K562 (cell line): ENCODE measurements around the gene HEATR9. TPM values are rescaled to one million over a fixed set of nuclear protein-coding genes. Genes with fewer than 3 reads are reported as not detected.

Source experiments
- BRD4 ChIP-seq: fragments of 200-600 bp; sonication (generic); IDR thresholded peaks from 2 replicates; pipeline ENCODE4 v1.6.1; 2017; ENCODE audit warnings: inconsistent platforms
- DMBX1 ChIP-seq: fragments of 250-450 bp; sonication (Bioruptor Pico); IDR thresholded peaks from 2 replicates; pipeline ENCODE4 v1.8.0; 2022; ENCODE audit warnings: inconsistent platforms, mild to moderate bottlenecking, moderate library complexity, borderline replicate concordance
- EGR1 ChIP-seq: fragments of 450-650 bp; conservative IDR thresholded peaks from 2 replicates; pipeline ENCODE4 v1.6.1; 2017; ENCODE audit warnings: mild to moderate bottlenecking
- HMBOX1 ChIP-seq: sonication (generic); IDR thresholded peaks from 2 replicates; pipeline ENCODE4 v1.6.1; 2016
- KDM2B ChIP-seq: fragments of 250-450 bp; sonication (Bioruptor Pico); IDR thresholded peaks from 2 replicates; pipeline ENCODE4 v1.8.0; 2021; ENCODE audit warnings: mild to moderate bottlenecking, moderate library complexity
- MGA ChIP-seq: fragments of 450-650 bp; IDR thresholded peaks from 2 replicates; pipeline ENCODE4 v1.6.1; 2016; ENCODE audit warnings: mild to moderate bottlenecking, moderate library complexity
- MTA2 ChIP-seq: fragments of 450-650 bp; IDR thresholded peaks from 2 replicates; pipeline ENCODE4 v1.6.1; 2016; ENCODE audit warnings: low read depth
- MYNN ChIP-seq, 2 experiments: sonication (generic); formaldehyde crosslinking in 1 of 2; IDR thresholded peaks; 2 replicates each; pipeline versions ENCODE4 v1.5.0 to v1.6.1; 2016 to 2020; ENCODE audit warnings: antibody characterized with exemption in 1 of 2, missing genetic modification reagents in 1 of 2
- NKRF ChIP-seq: fragments of 450-650 bp; IDR thresholded peaks from 2 replicates; pipeline ENCODE4 v1.6.1; 2016; ENCODE audit warnings: borderline replicate concordance
- ZNF174 ChIP-seq: fragments of 250-450 bp; sonication (Bioruptor Pico); IDR thresholded peaks from 2 replicates; pipeline ENCODE4 v1.4.0; 2020; ENCODE audit warnings: mild to moderate bottlenecking
- ZNF212 ChIP-seq: fragments of 450-650 bp; formaldehyde crosslinking; IDR thresholded peaks from 2 replicates; pipeline ENCODE4 v1.4.0; 2020; ENCODE audit warnings: mild to moderate bottlenecking
- ZNF311 ChIP-seq: fragments of 250-450 bp; sonication (Bioruptor Pico); IDR thresholded peaks from 2 replicates; pipeline ENCODE4 v1.4.0; 2020; ENCODE audit warnings: mild to moderate bottlenecking, moderate library complexity
- ZNF668 ChIP-seq: fragments of 250-450 bp; sonication (Bioruptor Pico); IDR thresholded peaks from 2 replicates; pipeline ENCODE4 v1.8.0; 2022; ENCODE audit warnings: mild to moderate bottlenecking, inconsistent platforms
- polyA plus RNA-seq, 8 experiments: library from polyadenylated mRNA; depleted of rRNA in 4 of 8; stranded (reverse) in 5 of 8; unstranded in 3 of 8; fragments of >200 nt; fragmentation: Nextera tagmentation in 2 of 8; fragmentation: Illumina TruSeq in 1 of 8; extraction: Ambion mirVana in 2 of 8; extraction: Trizol in 1 of 8; gene quantifications; 2 replicates each; pipeline versions ENCODE4 v1.2.1 to v1.2.3, GENCODE V29; 2011 to 2014; ENCODE audit warnings: inconsistent platforms in 1 of 8, missing spikeins in 1 of 8
- total RNA-seq, 7 experiments: library from RNA; depleted of rRNA in 6 of 7; stranded (reverse); fragments of >200 nt in 6 of 7; fragmentation: Illumina TruSeq in 2 of 7; extraction: Trizol in 2 of 7; gene quantifications; 2 replicates each; pipeline versions ENCODE4 v1.2.1 to v1.2.3, GENCODE V29; 2011 to 2021; ENCODE audit warnings: low replicate concordance in 1 of 7

The HEATR9 gene
- total and polyA plus RNA-seq, 9 of the 15 experiments (the other 6 are each of a cell fraction or from before 2014, with no cell fraction given), result not detected

- TF ChIP-seq MGA (peak; percentile 51; the same call in 1 of the 2 replicates), ZNF212 (0 out of 2 replicates have a peak, but pooled peaks have one; percentile 49), ZNF668 (CRISPR knock-in tag) (no peak), ZNF174 (CRISPR knock-in tag) (no peak), NKRF (peak; percentile 85; the same call in 1 of the 2 replicates), ZNF311 (CRISPR knock-in tag) (0 out of 2 replicates have a peak, but pooled peaks have one; percentile 39), HMBOX1 (no peak), KDM2B (peak; percentile 80), MTA2 (no peak), DMBX1 (peak; percentile 73), EGR1 (no peak), BRD4 (no peak), MYNN (IDR thresholded peaks at IDR 0.05) (0 out of 2 replicates have a peak, but pooled peaks have one; percentile 10), MYNN (CRISPR knock-in tag; IDR thresholded peaks at IDR 0.05) (no peak)
Observed at GRCh38 chr17:35808962-35809854, 59.5 kb downstream of the HEATR9 start, which contains the start of gene TAF15 (continued).
